Mesendoderm (in vitro differentiated cells): ENCODE results near the gene ACBD7. TPM values are rescaled to one million over a fixed set of nuclear protein-coding genes. Genes with fewer than 3 reads are reported as not detected.

Experiments
- DNase-seq: peaks from one replicate; pipeline ENCODE4 v3.0.0; 2013
- H2AK5ac ChIP-seq: 2 replicates; pipeline ENCODE4 v1.6.1; 2013; ENCODE audit warnings: low read length, inconsistent platforms
- H2BK120ac ChIP-seq: 2 replicates; pipeline ENCODE4 v1.6.1; 2013; ENCODE audit warnings: low read depth, mild to moderate bottlenecking, low read length, moderate library complexity, mixed read lengths
- H2BK15ac ChIP-seq: replicated peaks from 2 replicates; pipeline ENCODE4 v1.6.1; 2013; ENCODE audit warnings: low read depth, mild to moderate bottlenecking, moderate library complexity
- H2BK5ac ChIP-seq: 2 replicates; pipeline ENCODE4 v1.6.1; 2013; ENCODE audit warnings: low read length, inconsistent platforms
- H3K18ac ChIP-seq: 2 replicates; pipeline ENCODE4 v1.6.1; 2013; ENCODE audit warnings: mild to moderate bottlenecking, low read length, mixed read lengths
- H3K23ac ChIP-seq: one replicate; pipeline ENCODE4 v1.6.1; 2013; ENCODE audit warnings: low read length
- H3K27ac ChIP-seq: 2 replicates; pipeline ENCODE4 v1.5.1; 2013; ENCODE audit warnings: low read depth, mild to moderate bottlenecking, inconsistent platforms, low read length, moderate library complexity
- H3K27me3 ChIP-seq: 2 replicates; pipeline ENCODE4 v1.6.1; 2013; ENCODE audit warnings: low read length, control low read depth, mild to moderate bottlenecking, inconsistent platforms; ENCODE audit not compliant: insufficient read depth, poor library complexity
- H3K36me3 ChIP-seq: 2 replicates; pipeline ENCODE4 v1.6.1; 2013; ENCODE audit warnings: low read length, inconsistent platforms; ENCODE audit not compliant: control insufficient read depth, insufficient read depth
- H3K4ac ChIP-seq: one replicate; pipeline ENCODE4 v1.6.1; 2013; ENCODE audit warnings: low read depth, mild to moderate bottlenecking, low read length, moderate library complexity
- H3K4me1 ChIP-seq: 2 replicates; pipeline ENCODE4 v1.6.1; 2013; ENCODE audit warnings: low read depth, low read length, inconsistent platforms; ENCODE audit not compliant: control insufficient read depth
- H3K4me2 ChIP-seq: 2 replicates; pipeline ENCODE4 v1.6.1; 2013; ENCODE audit warnings: low read length
- H3K4me3 ChIP-seq: 2 replicates; pipeline ENCODE4 v1.5.1; 2013; ENCODE audit warnings: mild to moderate bottlenecking, low read length
- H3K56ac ChIP-seq: one replicate; pipeline ENCODE4 v1.6.1; 2013; ENCODE audit warnings: low read length
- H3K79me1 ChIP-seq: 2 replicates; pipeline ENCODE4 v1.6.1; 2013; ENCODE audit warnings: low read length, inconsistent platforms
- H3K79me2 ChIP-seq: 2 replicates; pipeline ENCODE4 v1.6.1; 2013; ENCODE audit warnings: mild to moderate bottlenecking, low read length; ENCODE audit not compliant: control insufficient read depth, insufficient read depth
- H3K9ac ChIP-seq: 2 replicates; pipeline ENCODE4 v1.6.1; 2013; ENCODE audit warnings: low read length, inconsistent platforms
- H4K5ac ChIP-seq: one replicate; pipeline ENCODE4 v1.6.1; 2013; ENCODE audit warnings: low read length
- H4K8ac ChIP-seq: one replicate; pipeline ENCODE4 v1.6.1; 2013; ENCODE audit warnings: low read depth, mild to moderate bottlenecking, control low read depth, low read length, moderate library complexity
- WGBS: extraction: QIAGEN DNeasy Blood & Tissue Kit; methylation state at CpG from one replicate; pipeline ENCODE4 v1.1.7; 2013; ENCODE audit warnings: low lambda C conversion rate, missing lambda C conversion rate; ENCODE audit not compliant: insufficient coverage; ENCODE audit errors: extremely low coverage; 5-methylcytosine and 5-hydroxymethylcytosine counted together
- polyA plus RNA-seq, 2 experiments: library from polyadenylated mRNA; stranded (reverse); fragments of 200-250 nt; gene quantifications; one replicate each; pipeline ENCODE4 v1.2.3, GENCODE V29; 2013

The ACBD7 gene
- 1.9 TPM for polyA plus RNA-seq (2013, experiment 1 of 2)
- polyA plus RNA-seq (2013, experiment 2 of 2): 2.2 TPM

GRCh38 chr10:15088428-15089261 lies at the start of gene ACBD7:
Gene ACBD7, minus strand, starts transcription at chr10:15088776. Its CDS starts 48 bp downstream, at chr10:15088728.
- no peak within 1 kb of the TSS for H4K8ac ChIP-seq
- H3K36me3 ChIP-seq: no peaks in the 10 kb centered on the region
- H3K23ac ChIP-seq: no peak within 1 kb of the TSS
- no peak within 1 kb of the TSS for H2BK5ac ChIP-seq
- no peaks in the 10 kb centered on the region for H3K79me1 ChIP-seq
- H3K4ac ChIP-seq: no peak within 1 kb of the TSS
- peak within 1 kb of the TSS; percentile 80 for H3K4me2 ChIP-seq
- WGBS: no CpG with 5 or more reads among the region's 63 CpGs
- peak within 1 kb of the TSS; percentile 44 for H3K4me3 ChIP-seq
- H2BK15ac ChIP-seq: no peak within 1 kb of the TSS
- DNase-seq: peak; percentile 92
- peak within 1 kb of the TSS; percentile 70 for H3K56ac ChIP-seq
- no peak within 1 kb of the TSS for H2BK120ac ChIP-seq
- H3K27ac ChIP-seq: no peak within 1 kb of the TSS
- no peaks in the 10 kb centered on the region for H3K4me1 ChIP-seq
- H3K9ac ChIP-seq: peak within 1 kb of the TSS; percentile 59
- H4K5ac ChIP-seq: no peak within 1 kb of the TSS
- H3K27me3 ChIP-seq: no peaks in the 10 kb centered on the region
- no peak within 1 kb of the TSS for H3K18ac ChIP-seq
- no peaks in the 10 kb centered on the region for H3K79me2 ChIP-seq
- no peak within 1 kb of the TSS for H2AK5ac ChIP-seq

DNA sequence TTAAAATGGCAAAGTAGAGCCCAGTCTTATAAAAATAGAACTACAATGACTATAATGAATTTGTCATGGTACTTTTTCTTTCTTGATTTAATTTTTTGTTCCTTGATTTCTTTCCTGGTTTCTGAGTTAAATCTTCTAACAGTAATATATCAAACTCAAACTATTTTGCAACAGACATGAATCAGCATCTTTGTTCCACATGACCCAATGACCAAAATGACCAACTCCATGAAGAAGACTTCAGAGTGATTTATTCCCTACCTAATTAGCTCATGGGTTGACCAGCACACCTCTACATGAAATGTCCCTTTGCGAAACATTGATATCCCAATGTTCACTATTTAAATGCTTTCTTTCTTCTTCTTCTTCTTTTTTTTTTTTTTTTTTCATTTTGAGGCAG lies 49.1 kb upstream of the ACBD7 start:
- no CpG with 5 or more reads among the region's 1 CpG for WGBS
- no peak for DNase-seq
- no peaks in the 10 kb centered on the region for H3K27me3 ChIP-seq

GRCh38 chr10:15137036-15137359 lies 48.4 kb upstream of the ACBD7 start:
- no CpG with 5 or more reads among the region's 4 CpGs for WGBS
- H2AK5ac ChIP-seq: no peak overlapping the region
- no peak overlapping the region for H3K18ac ChIP-seq
- H2BK15ac ChIP-seq: no peak overlapping the region
- no peaks in the 10 kb centered on the region for H3K79me1 ChIP-seq
- H3K27ac ChIP-seq: no peak overlapping the region
- no peak overlapping the region for H2BK5ac ChIP-seq
- H3K79me2 ChIP-seq: no peaks in the 10 kb centered on the region
- no peak for DNase-seq
- no peaks in the 10 kb centered on the region for H3K27me3 ChIP-seq
- H4K5ac ChIP-seq: no peak overlapping the region
- no peak overlapping the region for H2BK120ac ChIP-seq
- no peak overlapping the region for H3K4me2 ChIP-seq
- no peak overlapping the region for H4K8ac ChIP-seq
- no peak overlapping the region for H3K56ac ChIP-seq
- no peaks in the 10 kb centered on the region for H3K4me1 ChIP-seq
- H3K23ac ChIP-seq: no peak overlapping the region
- H3K4me3 ChIP-seq: no peak overlapping the region
- peaks cover 4% of the 10 kb centered on the region for H3K36me3 ChIP-seq
- H3K4ac ChIP-seq: no peak overlapping the region
- H3K9ac ChIP-seq: no peak overlapping the region

More for the DNA sequence above, 49.1 kb upstream of the ACBD7 start:
- no peak overlapping the region for H3K9ac ChIP-seq
- no peaks in the 10 kb centered on the region for H3K79me2 ChIP-seq
- H2BK120ac ChIP-seq: no peak overlapping the region
- no peak overlapping the region for H3K18ac ChIP-seq
- no peaks in the 10 kb centered on the region for H3K4me1 ChIP-seq
- no peak overlapping the region for H4K8ac ChIP-seq
- no peak overlapping the region for H2AK5ac ChIP-seq
- H3K36me3 ChIP-seq: peaks cover 4% of the 10 kb centered on the region
- H3K23ac ChIP-seq: no peak overlapping the region
- H3K4me2 ChIP-seq: no peak overlapping the region
- H3K4me3 ChIP-seq: no peak overlapping the region
- no peak overlapping the region for H3K27ac ChIP-seq
- no peak overlapping the region for H2BK5ac ChIP-seq
- H3K4ac ChIP-seq: no peak overlapping the region
- no peak overlapping the region for H2BK15ac ChIP-seq
- H3K56ac ChIP-seq: no peak overlapping the region
- H3K79me1 ChIP-seq: no peaks in the 10 kb centered on the region
- no peak overlapping the region for H4K5ac ChIP-seq

GRCh38 chr10:15136129-15137035 lies 47.8 kb upstream of the ACBD7 start:
- Histone ChIP-seq H2AK5ac (no peak overlapping the region), H3K79me2 (no peaks in the 10 kb centered on the region), H4K5ac (no peak overlapping the region), H3K27me3 (no peaks in the 10 kb centered on the region), H3K18ac (no peak overlapping the region), H3K27ac (no peak overlapping the region), H3K56ac (no peak overlapping the region), H3K9ac (no peak overlapping the region), H4K8ac (no peak overlapping the region), H3K79me1 (no peaks in the 10 kb centered on the region), H3K4me2 (no peak overlapping the region), H2BK15ac (no peak overlapping the region), H3K4me1 (no peaks in the 10 kb centered on the region), H2BK120ac (no peak overlapping the region), H3K23ac (no peak overlapping the region), H3K4me3 (no peak overlapping the region), H3K36me3 (peaks cover 4% of the 10 kb centered on the region), H2BK5ac (no peak overlapping the region), H3K4ac (no peak overlapping the region)
- no peak for DNase-seq
- no CpG with 5 or more reads among the region's 11 CpGs for WGBS

DNA sequence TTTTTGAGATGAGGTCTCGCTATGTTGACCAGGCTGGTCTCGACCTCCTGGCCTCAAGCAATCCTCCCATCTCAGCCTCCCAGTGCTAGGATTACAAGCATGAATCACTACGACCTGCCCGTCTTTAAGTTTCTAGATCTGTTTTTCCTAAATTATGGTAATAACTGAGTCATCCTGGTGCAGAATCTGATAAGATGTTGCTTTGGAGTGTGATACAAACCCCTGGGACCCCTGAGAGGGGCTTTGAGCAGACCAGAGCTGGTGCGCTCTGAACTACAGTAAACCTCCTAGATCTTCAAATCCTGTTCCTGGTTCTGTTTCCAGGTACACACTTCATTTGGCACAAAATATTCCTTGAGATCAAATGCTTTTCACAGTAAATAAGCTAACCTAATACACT lies 42.8 kb upstream of the ACBD7 start:
- Histone ChIP-seq H3K4me2 (no peak overlapping the region), H3K56ac (no peak overlapping the region), H3K4me1 (no peaks in the 10 kb centered on the region), H4K5ac (no peak overlapping the region), H2BK5ac (no peak overlapping the region), H3K79me1 (no peaks in the 10 kb centered on the region), H3K79me2 (no peaks in the 10 kb centered on the region), H3K4ac (no peak overlapping the region), H2BK120ac (no peak overlapping the region), H3K23ac (no peak overlapping the region), H2AK5ac (no peak overlapping the region), H3K27ac (no peak overlapping the region), H3K27me3 (no peaks in the 10 kb centered on the region), H3K18ac (no peak overlapping the region), H3K9ac (no peak overlapping the region), H3K4me3 (no peak overlapping the region), H3K36me3 (peaks cover 4% of the 10 kb centered on the region), H4K8ac (no peak overlapping the region), H2BK15ac (no peak overlapping the region)
- WGBS: no CpG with 5 or more reads among the region's 5 CpGs
- no peak for DNase-seq
